CD4-positive, alpha-beta T cell treated with Interleukin-21 for 1 hour (primary cell): ENCODE results near the gene NFKB1.
"Not testable (repeated sequence)": the region's sequence is repeated elsewhere in the genome, so short reads cannot be mapped to it uniquely, and the experiment has no call there.

ENCODE experiments used
- DNase-seq: peaks from one replicate; pipeline ENCODE4 v3.0.0-alpha.2; 2020

The NFKB1 gene

DNA sequence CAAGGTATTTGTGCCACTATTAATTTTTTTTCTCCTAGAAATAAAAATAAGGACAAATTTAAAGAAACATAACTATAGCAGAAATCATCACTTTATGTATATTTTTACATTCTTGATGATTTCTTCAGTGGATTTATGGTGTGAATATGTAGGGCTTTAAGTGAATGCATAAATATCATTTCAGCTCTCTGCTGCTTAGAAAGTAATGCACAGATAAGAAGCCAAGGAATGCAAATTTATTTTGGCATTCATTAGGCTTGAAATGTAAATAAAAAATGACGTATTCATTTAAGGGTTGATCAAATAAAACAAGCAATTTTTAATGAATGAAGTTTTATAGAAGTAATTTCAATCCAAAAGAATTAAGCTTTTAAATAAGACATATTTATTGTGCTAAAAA is 66.3 kb downstream of the NFKB1 start:
- DNase-seq = no peak

DNA sequence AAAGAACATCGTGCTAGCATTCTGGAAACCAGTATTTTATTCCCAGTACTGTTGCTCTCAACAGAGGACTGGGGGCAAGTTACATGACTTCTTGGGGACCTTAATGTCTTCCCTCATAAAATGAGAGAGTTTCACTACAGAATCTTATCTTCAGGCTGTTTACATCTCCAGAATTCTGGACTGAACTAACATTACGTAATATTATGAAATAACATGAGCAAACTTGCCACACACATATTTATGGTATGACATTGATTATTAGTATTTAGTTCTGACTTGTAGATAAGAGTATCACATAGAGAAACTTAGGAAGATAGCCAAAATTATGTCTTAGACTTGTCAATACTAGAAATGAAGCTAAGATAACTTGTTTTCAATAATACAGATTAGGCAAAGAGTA is 68.0 kb downstream of the NFKB1 start:
- DNase-seq = no peak

DNA sequence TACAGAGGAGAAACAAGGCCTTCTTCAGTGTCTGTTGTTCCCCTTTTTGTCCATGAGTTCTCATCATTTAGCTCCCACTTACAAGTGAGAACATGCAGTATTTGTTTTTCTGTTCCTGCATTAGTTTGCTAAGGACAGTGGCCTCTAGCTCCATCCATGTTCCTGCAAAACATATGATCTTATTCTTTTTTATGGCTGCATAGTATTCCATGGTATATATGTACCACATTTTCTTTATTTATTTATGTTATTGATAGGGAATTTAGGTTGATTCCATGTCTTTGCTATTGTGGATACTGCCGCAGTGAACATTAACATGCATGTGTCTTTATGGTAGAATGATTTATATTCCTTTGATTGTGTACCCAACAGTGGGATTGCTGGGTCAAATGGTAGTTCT is 69.1 kb downstream of the NFKB1 start:
- not testable (repeated sequence) for DNase-seq

DNA sequence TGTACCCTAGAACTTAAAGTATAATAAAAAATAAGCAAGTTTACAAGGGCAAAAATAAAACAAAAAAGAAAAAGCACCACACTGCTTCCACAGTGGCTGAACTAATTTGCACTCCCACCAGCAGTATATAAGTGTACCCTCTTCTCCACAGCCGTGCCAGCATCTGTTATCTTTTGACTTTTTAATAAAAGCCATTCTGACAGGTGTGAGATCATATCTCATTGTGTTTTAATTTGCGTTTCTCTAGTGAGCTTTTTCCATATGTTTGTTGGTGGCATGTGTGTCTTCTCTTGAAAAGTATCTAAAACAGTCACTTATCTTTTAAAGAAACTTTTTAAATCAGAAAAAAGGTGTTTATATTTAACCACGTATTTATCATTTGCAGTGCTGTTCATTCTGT is 71.3 kb downstream of the NFKB1 start:
- no peak for DNase-seq

DNA sequence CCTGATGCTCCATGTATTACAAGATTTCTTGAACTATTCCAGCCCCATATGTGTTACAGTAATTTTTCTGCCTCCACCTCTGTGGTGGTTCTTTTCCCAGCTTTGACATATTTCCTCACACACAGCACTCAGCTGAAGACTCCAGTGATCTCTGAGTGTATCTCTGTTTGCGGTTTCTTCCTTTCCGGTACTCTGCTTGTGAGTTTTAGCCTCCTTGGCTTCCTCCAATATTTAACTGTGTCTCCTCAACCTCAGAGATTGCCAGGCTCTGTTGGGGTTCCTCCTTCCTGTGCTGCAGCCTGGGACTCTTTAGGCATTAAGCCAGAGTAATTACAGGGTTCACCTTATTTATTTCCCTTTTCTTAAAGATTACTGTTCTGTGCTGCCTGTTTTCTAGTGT is 73.2 kb downstream of the NFKB1 start:
- DNase-seq = peak; percentile 19

DNA sequence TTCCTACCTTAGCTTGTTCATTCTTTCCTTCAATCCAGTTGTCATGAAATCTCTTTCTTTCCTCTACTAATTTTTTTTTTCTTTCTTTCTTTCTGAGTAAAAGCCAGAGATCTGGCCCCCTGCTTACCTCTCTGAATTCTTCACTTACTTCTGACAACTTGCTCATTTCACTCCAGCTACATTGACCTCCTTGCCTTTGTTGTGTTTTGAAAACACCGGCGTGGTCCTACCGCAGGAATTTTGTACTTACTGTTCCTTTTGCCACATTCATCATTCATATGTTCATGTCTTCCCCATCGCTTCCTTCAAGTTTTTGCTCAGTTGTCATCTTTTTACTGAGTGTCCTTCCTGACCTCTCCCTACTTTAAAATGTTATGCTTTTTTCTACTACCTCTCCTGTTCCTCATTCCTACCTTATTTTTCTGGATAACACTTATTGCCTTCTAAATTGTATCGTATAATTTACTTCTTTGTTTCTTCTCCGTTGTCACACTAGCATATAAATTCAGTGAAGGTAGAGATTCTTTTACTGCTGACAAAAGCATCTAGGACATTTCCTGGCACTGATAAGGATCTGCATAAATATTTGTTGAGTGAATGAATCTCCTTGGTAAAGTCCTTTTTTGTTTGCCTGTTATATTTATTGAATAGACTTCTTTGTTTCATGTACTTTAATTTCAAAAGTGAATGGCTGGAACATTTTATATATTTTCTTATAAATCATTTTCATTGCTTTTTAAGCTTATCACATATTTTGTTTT is 74.4 kb downstream of the NFKB1 start:
- DNase-seq = peak; percentile 34

DNA sequence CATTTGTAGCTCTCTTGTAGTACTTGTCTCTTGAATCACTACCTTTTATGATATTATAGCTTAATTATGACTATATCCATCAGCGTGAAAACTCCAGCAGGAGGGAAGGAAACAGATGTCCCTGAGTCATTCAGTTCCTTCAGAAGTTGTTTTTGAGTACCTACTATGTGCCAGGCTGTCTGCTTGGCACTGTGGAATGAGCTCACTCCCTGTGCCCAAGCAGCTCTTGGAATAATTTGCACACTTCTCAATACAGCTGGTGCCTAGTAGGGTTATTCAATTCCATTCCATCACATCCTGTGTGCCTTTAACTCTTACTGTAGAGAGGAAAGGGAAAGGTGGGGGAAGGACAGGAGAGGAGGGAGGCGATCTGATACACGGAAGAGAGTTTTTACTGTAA is 77.1 kb downstream of the NFKB1 start:
- no peak for DNase-seq

DNA sequence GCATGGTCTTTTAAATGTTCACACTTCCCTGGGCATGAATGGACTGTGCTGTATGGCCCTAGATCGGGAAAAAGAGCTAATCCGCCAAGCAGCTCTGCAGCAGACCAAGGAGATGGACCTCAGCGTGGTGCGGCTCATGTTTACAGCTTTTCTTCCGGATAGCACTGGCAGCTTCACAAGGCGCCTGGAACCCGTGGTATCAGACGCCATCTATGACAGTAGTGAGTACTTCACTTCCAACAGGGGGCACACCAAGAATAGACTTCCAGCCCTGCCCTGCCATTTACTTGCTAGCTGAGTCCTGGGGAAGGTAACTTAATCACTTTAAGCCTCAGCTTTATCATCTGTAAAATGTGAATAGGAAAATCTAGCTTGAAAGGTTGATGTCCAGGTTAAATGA is 77.7 kb downstream of the NFKB1 start:
- peak; percentile 48 for DNase-seq

DNA sequence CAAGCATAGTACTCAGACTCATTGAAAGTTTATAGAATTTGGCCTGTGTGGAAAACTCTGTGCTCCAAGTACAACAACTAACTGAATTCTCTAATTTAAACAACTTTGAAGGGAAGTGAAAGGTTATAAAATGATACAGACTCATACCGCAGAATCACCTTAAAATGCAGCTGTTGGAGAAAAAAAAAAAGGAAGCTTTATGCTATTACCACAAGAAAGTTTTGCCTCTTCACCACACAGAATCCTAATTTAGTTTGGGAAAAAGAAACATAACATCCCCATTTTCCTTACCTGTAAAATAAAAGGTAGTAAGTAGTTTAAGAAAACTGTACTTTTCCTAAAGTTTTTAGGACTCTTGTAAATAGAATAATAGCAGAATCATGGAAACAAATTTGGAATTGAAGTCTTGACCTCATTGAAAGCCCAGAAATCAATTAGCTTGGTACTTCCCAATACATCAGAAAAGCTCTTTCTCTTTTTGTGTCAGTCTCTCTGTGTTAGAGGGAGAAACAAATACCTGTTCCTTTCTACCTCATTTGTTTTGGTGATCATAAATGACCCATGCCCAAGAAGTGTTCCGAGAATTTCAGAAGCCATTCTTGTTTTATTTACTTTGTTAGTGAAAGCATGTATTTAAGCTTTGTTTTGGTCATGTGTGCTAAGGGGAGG is 78.8 kb downstream of the NFKB1 start:
- DNase-seq = no peak

DNA sequence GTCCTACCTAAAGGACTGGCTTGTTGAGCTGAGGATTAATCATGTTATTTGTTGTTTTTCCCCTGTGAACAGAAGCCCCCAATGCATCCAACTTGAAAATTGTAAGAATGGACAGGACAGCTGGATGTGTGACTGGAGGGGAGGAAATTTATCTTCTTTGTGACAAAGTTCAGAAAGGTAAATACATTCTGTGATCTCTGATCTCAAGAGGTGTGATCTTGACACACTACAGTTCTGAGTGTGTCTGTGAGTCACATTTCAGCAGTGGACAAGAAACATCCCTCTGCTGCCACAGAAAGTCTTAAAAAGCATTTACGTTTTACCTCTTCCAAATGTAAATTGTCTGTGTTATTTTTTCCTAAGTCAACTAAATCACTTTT is 79.3 kb downstream of the NFKB1 start:
- DNase-seq = no peak

DNA sequence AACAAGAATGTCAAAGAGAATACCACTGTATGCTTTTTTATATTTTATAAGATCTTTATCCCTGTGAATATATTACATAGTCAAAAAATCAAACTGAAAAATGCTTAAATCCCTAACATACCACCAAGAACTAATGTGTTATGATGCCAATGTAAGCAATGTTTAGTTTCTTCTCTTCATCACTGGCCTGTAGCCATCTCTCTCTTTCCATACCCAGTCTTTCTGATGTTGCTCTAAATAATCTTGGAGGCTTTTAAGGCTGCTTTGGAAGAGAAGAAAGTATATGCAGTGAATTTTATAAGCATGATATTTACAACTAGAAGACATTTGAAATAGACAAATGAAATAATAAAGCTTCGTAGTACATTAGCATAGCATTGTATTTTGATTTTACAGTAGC is 82.9 kb downstream of the NFKB1 start:
- DNase-seq = no peak

DNA sequence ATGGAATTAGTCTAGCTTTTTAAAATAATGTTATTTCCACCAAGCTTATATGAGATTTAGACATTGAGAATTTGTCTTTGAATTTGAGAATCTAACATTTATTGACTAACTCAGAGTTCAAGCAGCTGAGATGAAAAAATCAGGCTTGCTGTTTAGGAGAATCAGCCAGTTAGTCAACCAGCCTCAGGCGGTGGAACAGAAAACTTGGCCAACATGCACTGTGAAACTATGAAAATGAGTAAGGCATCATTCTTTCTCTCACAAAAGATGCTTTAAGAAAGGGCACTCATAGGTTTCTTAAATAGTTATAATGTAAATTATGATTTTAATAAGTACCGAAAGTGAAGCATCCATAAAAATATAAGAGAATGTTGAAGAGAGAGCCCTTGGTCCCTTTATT is 84.2 kb downstream of the NFKB1 start:
- no peak for DNase-seq

DNA sequence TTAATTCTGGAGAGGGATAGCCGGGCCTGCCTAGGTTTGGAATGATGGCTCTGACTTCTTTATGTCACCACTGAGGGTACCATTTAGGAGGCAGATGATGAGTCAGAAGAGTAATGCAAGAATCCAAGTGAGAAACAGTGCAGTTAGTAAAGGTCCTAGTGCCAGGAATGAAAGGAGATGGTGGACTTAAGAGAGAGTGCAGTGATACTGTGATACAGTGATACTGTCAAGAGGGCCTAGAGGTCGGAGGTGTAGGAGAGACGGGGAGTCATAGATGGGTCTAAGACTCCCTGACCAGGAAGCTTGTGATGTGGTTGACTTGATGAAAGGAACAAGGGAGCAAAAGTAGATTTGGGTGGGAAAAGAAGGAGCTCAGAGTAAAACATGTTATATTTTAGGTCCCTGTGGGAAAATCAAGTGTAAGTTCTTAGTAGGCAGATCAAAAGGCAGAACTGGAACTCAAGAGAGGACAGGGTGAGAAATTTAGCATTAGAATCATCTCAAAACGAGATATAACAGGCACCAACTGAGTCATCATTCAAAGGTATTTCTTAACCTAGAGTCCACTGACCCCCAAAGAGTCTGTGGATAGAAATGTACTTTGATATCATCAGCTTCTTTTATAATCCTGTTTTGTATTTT is 85.0 kb downstream of the NFKB1 start:
- DNase-seq = no peak

DNA sequence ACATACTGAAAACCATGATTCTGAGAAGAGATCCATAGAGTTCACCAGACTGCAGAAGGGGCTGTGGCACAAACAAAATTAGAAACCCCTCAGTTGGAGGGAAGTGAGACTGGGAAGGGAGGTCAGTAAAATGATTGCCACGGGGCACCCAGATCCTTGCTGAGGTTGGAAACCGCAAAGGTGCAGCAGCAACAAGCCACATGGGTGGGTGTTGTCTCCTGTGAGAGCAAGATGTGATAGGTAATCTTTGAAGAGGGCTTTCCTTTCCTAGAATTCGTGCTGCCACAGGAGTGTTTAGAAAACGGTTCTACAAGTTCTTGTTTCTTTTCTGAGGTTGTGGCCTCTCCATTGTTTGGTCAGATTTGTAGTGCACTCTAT is 85.5 kb downstream of the NFKB1 start:
- DNase-seq = peak; percentile 60

DNA sequence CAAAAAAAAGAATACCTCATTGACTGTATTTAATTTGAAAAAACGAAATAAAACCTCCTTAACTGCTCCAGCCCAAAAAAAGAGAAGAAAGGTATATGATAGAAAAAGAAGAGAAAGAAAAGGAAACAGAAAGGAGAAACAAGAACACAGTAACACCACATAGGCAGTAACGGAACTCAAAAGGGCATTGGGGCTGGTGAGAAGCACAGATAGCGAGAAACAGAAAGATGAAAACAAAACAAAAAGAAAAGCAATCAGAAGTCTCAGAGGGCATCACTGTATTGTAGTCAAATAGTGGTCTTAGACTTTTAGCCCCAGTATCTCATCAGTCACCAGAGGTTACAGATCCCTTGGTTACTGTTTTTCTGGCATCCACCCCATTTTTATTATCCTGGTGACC is 88.6 kb downstream of the NFKB1 start:
- DNase-seq = no peak

DNA sequence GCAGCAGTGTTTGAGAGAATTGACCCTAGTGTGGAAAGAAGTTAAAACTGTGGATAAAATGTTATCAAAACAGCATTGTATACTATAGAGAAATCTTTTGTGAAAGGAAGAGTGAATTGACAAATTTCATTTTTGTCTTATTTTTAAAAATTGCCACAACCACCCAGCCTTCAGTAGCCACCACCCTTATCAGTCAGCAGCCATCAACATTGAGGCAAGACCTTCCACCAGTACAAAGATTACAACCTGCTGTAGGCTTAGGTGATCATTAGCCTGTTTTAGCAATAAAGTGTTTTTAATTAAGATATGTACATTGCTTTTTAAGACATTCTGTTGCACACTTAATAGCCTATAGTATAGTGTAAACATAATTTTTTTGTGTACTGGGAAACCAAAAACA is 91.1 kb downstream of the NFKB1 start:
- no peak for DNase-seq

DNA sequence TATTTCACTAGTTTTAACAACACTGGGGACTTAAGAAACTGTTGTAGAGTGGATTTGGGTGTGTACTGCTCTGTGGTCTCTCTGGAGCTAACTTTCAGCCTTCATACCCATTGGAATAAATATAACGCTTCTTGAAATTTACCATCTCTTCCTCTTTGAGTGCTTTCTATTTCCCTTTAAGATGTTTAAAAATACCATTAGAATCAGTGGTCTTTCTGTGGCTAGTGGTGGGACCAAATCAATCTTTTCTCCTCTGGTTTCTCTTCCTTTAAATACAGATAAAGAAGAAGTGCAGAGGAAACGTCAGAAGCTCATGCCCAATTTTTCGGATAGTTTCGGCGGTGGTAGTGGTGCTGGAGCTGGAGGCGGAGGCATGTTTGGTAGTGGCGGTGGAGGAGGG is 92.0 kb downstream of the NFKB1 start:
- DNase-seq = no peak

DNA sequence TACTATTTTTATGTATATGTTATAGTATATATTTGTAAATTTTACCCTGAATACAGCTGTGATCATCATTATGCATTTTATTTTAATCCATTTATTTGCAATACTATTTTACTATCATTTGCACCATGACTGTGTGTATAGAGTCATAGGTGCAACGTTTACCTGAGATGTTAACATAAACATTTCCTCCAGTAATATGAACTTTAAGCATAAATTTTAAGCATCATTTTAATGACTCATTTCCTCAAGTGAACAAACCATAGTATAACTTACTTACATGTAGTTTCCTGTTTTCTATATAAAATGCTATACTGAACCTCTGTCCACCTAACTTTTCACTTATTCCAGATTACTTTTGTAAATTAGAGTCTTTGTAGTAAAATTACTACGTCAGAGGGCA is 92.8 kb downstream of the NFKB1 start:
- no peak for DNase-seq

DNA sequence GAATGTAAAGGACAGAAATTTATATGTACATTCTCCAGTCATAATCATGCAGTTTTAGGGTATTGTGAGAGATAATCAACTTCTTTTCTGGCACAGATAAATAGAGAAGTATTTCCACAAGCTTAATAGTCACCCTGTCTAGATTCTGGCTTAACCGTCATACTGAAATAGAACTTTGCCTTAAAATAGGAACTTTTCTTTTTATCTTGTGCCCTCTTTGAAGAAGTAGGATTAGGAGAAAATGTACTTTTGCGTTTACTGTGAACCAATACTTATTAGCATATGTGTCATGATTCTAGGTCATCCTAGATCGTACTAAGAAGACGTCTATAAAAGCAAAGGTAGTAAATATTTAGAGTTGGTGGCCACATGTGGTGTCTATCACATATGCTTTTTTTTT is 95.4 kb downstream of the NFKB1 start:
- no peak for DNase-seq

DNA sequence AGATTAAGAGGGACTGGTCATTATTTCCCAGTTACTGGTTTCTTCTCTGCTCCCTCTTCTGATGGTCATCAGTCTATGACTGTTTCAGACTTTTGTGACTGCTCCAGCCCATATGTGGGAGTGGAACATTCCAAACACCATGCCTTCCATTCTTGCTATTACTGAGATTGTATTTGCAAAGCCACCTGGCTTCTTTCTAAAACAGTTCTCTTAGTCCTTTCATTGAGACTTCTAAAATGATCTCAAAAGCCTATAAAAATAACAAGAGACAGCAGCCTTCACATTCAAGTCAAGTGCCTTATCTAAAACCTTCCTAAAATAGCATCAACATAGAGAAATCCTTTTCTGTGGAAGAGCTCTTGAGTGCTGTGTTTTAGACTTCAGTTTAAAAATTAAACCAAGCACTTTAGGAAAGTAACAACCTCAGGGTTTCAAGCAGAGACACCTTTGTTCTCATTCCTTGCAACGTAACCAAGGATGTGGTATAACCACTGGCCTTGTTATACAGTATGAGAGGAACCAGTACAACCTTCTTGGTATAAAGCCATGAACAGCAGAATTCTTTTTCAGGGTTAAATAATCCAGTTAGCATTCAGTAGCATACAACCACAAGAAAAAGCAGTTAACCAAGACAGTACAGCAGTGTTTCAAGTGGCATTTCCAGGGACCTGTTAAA is 97.1 kb downstream of the NFKB1 start:
- DNase-seq = peak; percentile 65

DNA sequence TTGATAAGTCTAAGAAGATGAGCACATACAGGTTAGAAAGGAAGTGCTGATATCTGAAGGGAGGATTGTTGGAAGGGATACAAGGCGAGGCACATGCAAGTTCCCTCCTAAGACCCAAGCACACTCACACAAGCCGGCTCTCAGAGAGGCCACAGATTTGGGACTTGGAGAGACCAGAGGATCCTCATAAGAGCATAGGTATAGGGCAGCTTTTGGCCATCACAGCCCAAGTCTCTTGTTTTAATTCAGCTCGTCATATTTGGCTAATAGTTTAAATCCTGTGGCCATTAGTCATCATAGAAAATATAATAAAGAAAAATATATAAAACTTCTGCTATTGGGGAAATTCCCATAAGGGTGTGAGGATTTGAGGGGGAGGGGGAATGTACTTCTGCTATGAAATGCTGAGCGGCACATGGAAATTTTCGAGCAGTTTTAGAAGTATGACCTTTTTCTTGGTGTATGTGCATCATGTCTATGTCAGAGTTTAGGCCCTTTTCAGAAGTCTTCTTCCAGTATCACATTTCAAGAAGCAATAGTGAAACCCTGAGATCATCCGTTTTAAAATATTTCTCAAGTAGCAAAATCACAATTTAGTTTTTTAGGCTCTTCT is 97.7 kb downstream of the NFKB1 start:
- peak; percentile 29 for DNase-seq

DNA sequence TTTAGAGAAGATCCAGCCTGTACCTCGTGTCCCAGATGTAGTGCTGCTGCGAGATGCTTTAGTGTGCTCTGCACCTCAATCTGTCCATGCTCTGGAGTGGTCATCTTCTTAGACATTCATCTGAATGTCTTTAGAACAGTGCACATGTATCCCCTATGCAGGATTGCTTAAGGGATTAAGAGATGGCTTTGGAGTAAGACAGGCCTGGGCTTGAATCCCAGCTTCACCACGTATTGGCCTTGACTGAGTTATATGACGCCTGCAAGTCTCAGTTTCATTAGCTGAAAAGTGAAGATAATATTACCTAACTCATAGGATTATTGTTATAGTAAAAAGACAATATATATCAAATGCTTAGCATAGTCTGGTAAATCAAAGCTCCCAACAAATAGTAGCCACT is 98.3 kb downstream of the NFKB1 start:
- DNase-seq = no peak

DNA sequence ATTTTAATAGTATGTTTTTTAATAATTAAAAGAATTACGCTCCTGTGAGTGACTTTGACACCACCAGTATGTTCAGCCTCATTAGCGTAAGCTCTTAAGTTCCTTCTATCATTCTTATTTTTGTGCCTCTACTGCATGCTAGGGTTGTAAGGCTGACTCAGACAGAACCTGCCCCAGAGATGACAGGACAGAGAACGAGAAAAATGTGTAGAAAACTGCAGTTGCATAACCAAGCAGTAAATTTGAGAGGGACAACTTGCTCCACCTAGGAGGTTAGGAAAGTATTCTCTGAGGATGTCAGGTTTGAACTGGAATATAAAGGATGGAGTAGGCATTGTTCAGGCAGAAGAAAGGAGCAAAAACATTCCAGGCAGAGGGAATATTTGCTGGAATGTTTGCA is 98.7 kb downstream of the NFKB1 start:
- no peak for DNase-seq

DNA sequence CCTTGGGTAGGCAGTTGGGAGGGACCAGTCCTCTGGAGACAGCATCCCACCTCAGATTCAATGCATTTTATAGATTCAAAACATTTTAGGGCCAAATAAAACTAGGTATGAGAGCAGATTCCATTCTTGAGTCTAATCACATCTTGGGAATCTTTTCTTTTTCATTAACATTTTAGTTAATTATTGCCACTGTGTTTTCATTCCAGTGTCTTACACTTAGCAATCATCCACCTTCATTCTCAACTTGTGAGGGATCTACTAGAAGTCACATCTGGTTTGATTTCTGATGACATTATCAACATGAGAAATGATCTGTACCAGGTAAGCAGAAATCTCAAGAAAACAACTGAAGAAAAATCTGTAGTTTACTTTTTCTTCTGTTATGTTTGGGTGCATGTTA is 99.5 kb downstream of the NFKB1 start:
- no peak for DNase-seq
